ENCODE results near the gene PRSS23.

The PRSS23 gene

GRCh38 chr11:86790195-86790725, 10.1 kb upstream of the PRSS23 start:
- no peak for DNase-seq (ENCODE audit: low read depth in 2 of 3, low spot score in 2 of 3)

GRCh38 chr11:86790867-86791849, 9.2 kb upstream of the PRSS23 start:
- DNase-seq (ENCODE audit: low read depth in 2 of 3, low spot score in 2 of 3) = no peak

- DNase-seq (ENCODE audit: low read depth in 2 of 3, low spot score in 2 of 3) = no peak
Observed at GRCh38 chr11:86792150-86792549, 8.2 kb upstream of the PRSS23 start.

- no peak for DNase-seq (ENCODE audit: low read depth in 2 of 3, low spot score in 2 of 3)
Observed at GRCh38 chr11:86793307-86793706, 7.0 kb upstream of the PRSS23 start.

GRCh38 chr11:86795511-86795910, 4.8 kb upstream of the PRSS23 start:
- no peak for DNase-seq (ENCODE audit: low read depth in 2 of 3, low spot score in 2 of 3)

GRCh38 chr11:86795949-86796348, 4.4 kb upstream of the PRSS23 start:
- no peak for DNase-seq (ENCODE audit: low read depth in 2 of 3, low spot score in 2 of 3)

GRCh38 chr11:86797133-86797532, 3.2 kb upstream of the PRSS23 start:
- DNase-seq (ENCODE audit: low read depth in 2 of 3, low spot score in 2 of 3) = no peak

GRCh38 chr11:86798988-86799387, 1.4 kb upstream of the PRSS23 start:
- DNase-seq (ENCODE audit: low read depth in 2 of 3, low spot score in 2 of 3) = no peak

- no peak for DNase-seq (ENCODE audit: low read depth in 2 of 3, low spot score in 2 of 3)
Observed at GRCh38 chr11:86799680-86800075, 664 bp upstream of the PRSS23 start.

GRCh38 chr11:86800960-86801272, 574 bp downstream of the PRSS23 start:
- no peak for DNase-seq (ENCODE audit: low read depth in 2 of 3, low spot score in 2 of 3)

GRCh38 chr11:86801364-86801763, 1.0 kb downstream of the PRSS23 start:
- DNase-seq (ENCODE audit: low read depth in 2 of 3, low spot score in 2 of 3) = no peak

GRCh38 chr11:86802146-86802545, 1.8 kb downstream of the PRSS23 start:
- DNase-seq (ENCODE audit: low read depth in 2 of 3, low spot score in 2 of 3) = no peak

GRCh38 chr11:86802601-86803051, 2.3 kb downstream of the PRSS23 start:
- DNase-seq (ENCODE audit: low read depth in 2 of 3, low spot score in 2 of 3) = no peak

- DNase-seq (ENCODE audit: low read depth in 2 of 3, low spot score in 2 of 3) = no peak
Observed at GRCh38 chr11:86803136-86804045, 3.0 kb downstream of the PRSS23 start.

GRCh38 chr11:86804951-86805350, 4.6 kb downstream of the PRSS23 start:
- no peak for DNase-seq (ENCODE audit: low read depth in 2 of 3, low spot score in 2 of 3)

- no peak for DNase-seq (ENCODE audit: low read depth in 2 of 3, low spot score in 2 of 3)
Observed at GRCh38 chr11:86805873-86806310, 5.5 kb downstream of the PRSS23 start.

- no peak for DNase-seq (ENCODE audit: low read depth in 2 of 3, low spot score in 2 of 3)
Observed at GRCh38 chr11:86806903-86807302, 6.6 kb downstream of the PRSS23 start.

- no peak for DNase-seq (ENCODE audit: low read depth in 2 of 3, low spot score in 2 of 3)
Observed at GRCh38 chr11:86807360-86807759, 7.0 kb downstream of the PRSS23 start.

- DNase-seq (ENCODE audit: low read depth in 2 of 3, low spot score in 2 of 3) = no peak
Observed at GRCh38 chr11:86809561-86809960, 9.2 kb downstream of the PRSS23 start.

GRCh38 chr11:86810288-86810687, 9.9 kb downstream of the PRSS23 start:
- no peak for DNase-seq (ENCODE audit: low read depth in 2 of 3, low spot score in 2 of 3)

GRCh38 chr11:86811637-86812321, 11.4 kb downstream of the PRSS23 start:
- no peak for DNase-seq (ENCODE audit: low read depth in 2 of 3, low spot score in 2 of 3)
